Measurements from ENCODE around the gene RNF157.
A peak's percentile ranks its signal among the peaks of the same experiment; 100 is the strongest.

Gene RNF157

GRCh38 chr17:76121932-76122430 lies 118.3 kb downstream of the RNF157 start:
- peak overlapping the region; percentile 23 for H3K4me3 ChIP-seq (ENCODE audit: low read depth, low read length)
- TF ChIP-seq, protein P1, sequence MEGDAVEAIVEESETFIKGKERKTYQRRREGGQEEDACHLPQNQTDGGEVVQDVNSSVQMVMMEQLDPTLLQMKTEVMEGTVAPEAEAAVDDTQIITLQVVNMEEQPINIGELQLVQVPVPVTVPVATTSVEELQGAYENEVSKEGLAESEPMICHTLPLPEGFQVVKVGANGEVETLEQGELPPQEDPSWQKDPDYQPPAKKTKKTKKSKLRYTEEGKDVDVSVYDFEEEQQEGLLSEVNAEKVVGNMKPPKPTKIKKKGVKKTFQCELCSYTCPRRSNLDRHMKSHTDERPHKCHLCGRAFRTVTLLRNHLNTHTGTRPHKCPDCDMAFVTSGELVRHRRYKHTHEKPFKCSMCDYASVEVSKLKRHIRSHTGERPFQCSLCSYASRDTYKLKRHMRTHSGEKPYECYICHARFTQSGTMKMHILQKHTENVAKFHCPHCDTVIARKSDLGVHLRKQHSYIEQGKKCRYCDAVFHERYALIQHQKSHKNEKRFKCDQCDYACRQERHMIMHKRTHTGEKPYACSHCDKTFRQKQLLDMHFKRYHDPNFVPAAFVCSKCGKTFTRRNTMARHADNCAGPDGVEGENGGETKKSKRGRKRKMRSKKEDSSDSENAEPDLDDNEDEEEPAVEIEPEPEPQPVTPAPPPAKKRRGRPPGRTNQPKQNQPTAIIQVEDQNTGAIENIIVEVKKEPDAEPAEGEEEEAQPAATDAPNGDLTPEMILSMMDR (IDR thresholded peaks at IDR 0.05; ENCODE audit: insufficient read depth, low read length, missing control alignments), result no peak
- DNase-seq (ENCODE audit: low read depth, low spot score), result no peak
- ChIA-PET CTCF (interaction anchor here (0.5 to 13.3 kb wide), 34 partner anchors 8 to 263 kb away, joined by 3 to 292 read pairs (median 4); partner anchors contain the start of genes EXOC7, FOXJ1 and RNF157), POLR2A (interaction anchor here (0.6 kb wide), 1 partner anchor 158 kb away, joined by 3 read pairs; no protein-coding TSS in a partner anchor)

DNA sequence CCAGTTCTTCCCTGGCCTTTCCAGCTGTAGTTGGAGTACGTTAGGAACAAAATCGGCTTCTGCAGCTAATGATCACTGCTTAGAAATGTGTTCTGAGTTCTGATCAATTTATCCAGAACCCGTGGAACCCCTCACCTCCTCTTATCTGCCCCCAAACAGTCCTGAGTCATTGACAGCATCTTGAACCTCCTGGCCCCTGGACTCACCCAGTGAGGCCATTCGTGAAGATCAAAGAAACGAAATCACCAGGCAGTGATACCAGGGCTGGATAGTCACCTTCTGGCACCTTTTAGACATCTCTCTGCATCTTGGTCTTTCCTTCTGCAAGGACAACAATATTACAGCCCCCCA lies 119.7 kb downstream of the RNF157 start:
- H3K4me3 ChIP-seq (ENCODE audit: low read depth, low read length), result no peak overlapping the region
- TF ChIP-seq, protein P1 (IDR thresholded peaks at IDR 0.05; ENCODE audit: insufficient read depth, low read length, missing control alignments), result no peak
- ChIA-PET CTCF (interaction anchor here (0.5 to 13.3 kb wide), 24 partner anchors 9 to 288 kb away, joined by 3 to 292 read pairs (median 7); partner anchors contain the start of gene EXOC7), POLR2A (no interaction called here)
- no peak for DNase-seq (ENCODE audit: low read depth, low spot score)

DNA sequence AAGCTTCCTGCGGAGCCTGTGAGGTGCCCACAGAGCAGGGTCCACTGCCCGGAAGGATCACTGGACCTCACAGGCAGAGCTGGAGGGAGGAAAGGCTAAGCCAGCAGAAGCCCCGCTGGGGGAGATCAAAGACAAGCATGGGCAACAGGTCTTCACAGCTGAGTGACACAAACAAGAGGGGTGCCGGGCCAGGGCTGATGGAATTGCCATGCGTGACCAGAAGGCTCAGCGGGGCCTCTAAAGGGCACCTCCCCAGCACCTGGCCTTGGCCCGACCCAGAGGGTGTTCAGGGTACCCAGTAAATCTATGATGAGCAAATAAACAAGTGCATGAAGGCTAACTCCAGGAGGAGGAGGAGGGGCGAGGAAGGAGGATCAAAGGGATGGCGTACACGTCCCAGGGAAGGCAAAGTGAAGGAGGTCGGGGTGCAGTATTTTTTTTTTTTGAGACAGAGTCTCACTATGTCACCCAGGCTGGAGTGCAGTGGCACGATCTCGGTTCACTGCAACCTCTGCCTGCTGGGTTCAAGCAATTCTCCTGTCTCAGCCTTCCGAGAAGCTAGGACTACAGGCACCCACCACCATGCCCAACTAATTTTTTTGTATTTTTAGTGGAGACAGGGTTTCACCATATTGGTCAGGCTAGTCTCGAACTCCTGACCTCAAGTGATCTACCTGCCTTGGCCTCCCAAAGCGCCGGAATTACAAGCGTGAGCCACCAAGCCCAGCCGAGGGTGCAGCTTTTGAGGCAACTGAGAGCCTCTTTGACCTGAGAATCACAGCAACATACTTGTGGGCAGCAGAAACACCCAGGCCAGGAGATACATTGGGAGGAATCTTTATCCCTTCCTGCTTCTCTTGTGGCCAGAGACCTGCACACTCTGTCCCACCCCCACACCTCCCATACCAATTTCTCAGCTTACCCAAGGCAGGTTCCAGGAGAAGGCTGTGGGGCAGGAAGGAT lies 120.6 kb downstream of the RNF157 start:
- ChIA-PET POLR2A (no interaction called here), CTCF (interaction anchor here (0.6 to 13.3 kb wide), 17 partner anchors 9 to 289 kb away, joined by 3 to 292 read pairs (median 8); partner anchors contain the start of genes EXOC7 and FOXJ1)
- TF ChIP-seq, protein P1 (IDR thresholded peaks at IDR 0.05; ENCODE audit: insufficient read depth, low read length, missing control alignments), result no peak
- DNase-seq (ENCODE audit: low read depth, low spot score), result no peak
- H3K4me3 ChIP-seq (ENCODE audit: low read depth, low read length), result no peak overlapping the region

DNA sequence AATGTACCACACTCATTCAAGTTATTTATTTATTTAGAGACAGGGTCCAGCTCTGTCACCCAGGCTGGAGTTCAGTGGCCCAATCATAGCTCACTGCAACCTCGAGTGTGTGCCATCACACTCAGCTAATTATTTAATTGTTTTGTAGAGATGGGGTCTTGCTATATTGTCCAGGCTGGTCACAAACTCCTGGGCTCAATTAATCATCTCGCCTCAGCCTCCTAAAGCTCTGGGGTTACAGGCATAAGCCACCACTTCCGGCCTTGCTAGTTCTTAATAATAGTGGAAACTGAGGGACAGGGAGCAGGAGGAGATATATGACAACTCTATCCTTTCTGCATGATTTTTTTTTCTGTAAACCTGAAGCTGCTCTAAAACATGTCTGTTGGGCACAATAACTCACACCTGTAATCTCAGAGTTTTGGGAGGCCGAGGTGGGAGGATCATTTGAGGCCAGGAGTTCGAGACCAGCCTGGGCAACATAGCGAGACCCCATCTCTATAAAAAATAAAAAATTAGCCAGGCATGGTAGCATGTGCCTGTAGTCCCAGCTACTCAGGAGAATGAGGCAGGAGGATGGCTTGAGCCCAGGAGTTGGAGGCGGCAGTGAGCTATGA lies 125.0 kb downstream of the RNF157 start:
- ChIA-PET POLR2A (no interaction called here), CTCF (interaction anchor here (13.3 kb wide), 1 partner anchor 167 kb away, joined by 292 read pairs; no protein-coding TSS in a partner anchor)

GRCh38 chr17:76111956-76112355 lies 128.3 kb downstream of the RNF157 start:
- ChIA-PET POLR2A (no interaction called here), CTCF (interaction anchor here (0.6 to 2.7 kb wide), 9 partner anchors 8 to 207 kb away, joined by 3 to 12 read pairs (median 3); partner anchors contain the start of gene EXOC7)
- TF ChIP-seq, protein P1 (IDR thresholded peaks at IDR 0.05; ENCODE audit: insufficient read depth, low read length, missing control alignments), result no peak
- DNase-seq (ENCODE audit: low read depth, low spot score), result no peak
- no peak overlapping the region for H3K4me3 ChIP-seq (ENCODE audit: low read depth, low read length)

More for the DNA sequence above, 125.0 kb downstream of the RNF157 start:
- TF ChIP-seq, protein P1 (IDR thresholded peaks at IDR 0.05; ENCODE audit: insufficient read depth, low read length, missing control alignments), result no peak
- DNase-seq (ENCODE audit: low read depth, low spot score), result no peak
- no peak overlapping the region for H3K4me3 ChIP-seq (ENCODE audit: low read depth, low read length)
